ENCODE results near the gene TEAD2. TPM values are rescaled to one million over a fixed set of nuclear protein-coding genes. Genes with fewer than 3 reads are reported as not detected.

TEAD2 gene
- total and polyA plus RNA-seq, 2 donors (not counting 1 experiment from before 2014, with no cell fraction given), result 5.8 to 12.0 TPM

GRCh38 chr19:49357186-49357585 lies 5.0 kb downstream of the TEAD2 start:
- H3K4me1 Mint-ChIP-seq, result peaks cover 78% of the 10 kb centered on the region
- no peaks in the 10 kb centered on the region for H3K9me3 Mint-ChIP-seq (ENCODE audit: insufficient read depth)
- H3K27me3 Mint-ChIP-seq, result no peaks in the 10 kb centered on the region
- ChIA-PET CTCF (interaction anchor here (0.7 to 2.1 kb wide), 7 partner anchors 12 to 364 kb away, joined by 3 to 6 read pairs (median 4); partner anchors contain the start of genes FLT3LG and GYS1), POLR2A (interaction anchor here (0.6 to 1.4 kb wide), 7 partner anchors 9 to 131 kb away, joined by 3 to 20 read pairs (median 6); partner anchors contain the start of gene CD37)
- DNase-seq (peak; percentile 69), ATAC-seq (ENCODE audit: low read depth) (peak; percentile 50)
- Histone ChIP-seq H3K79me2 (ENCODE audit: control insufficient read depth, insufficient read depth, low read length) (no peaks in the 10 kb centered on the region), H3K27ac (ENCODE audit: low read length in 2 of 2) (peak overlapping the region; percentile 19 to 44), H4K20me1 (ENCODE audit: control insufficient read depth, insufficient read depth, low read length, poor library complexity, severe bottlenecking) (no peaks in the 10 kb centered on the region), H3K4me3 (ENCODE audit: control extremely low read depth in 1 of 5, extremely low read depth in 1 of 5, insufficient read depth in 1 of 5, low read depth in 2 of 5, low read length in 4 of 5) (peak overlapping the region in 4 of 5 experiments; percentile 9 to 54 (median 38)), H3K9ac (ENCODE audit: low read length) (peak overlapping the region; percentile 48), H3K4me2 (replicated peaks; ENCODE audit: low read depth, low read length, poor library complexity, severe bottlenecking) (peak overlapping the region; percentile 71), H3K36me3 (replicated peaks in 1 of 2; ENCODE audit: control extremely low read depth in 1 of 2, control insufficient read depth in 1 of 2, extremely low read depth in 1 of 2, insufficient read depth in 2 of 2, low read length in 1 of 2) (no peaks in the 10 kb centered on the region), H3K9me3 (ENCODE audit: control extremely low read depth in 1 of 3, control insufficient read depth in 2 of 3, insufficient read depth in 1 of 3, low read length in 2 of 3) (no peaks in the 10 kb centered on the region), H2AFZ (ENCODE audit: insufficient read depth, low read depth, low read length, poor library complexity, severe bottlenecking) (peak overlapping the region; percentile 36), H3K4me1 (ENCODE audit: control insufficient read depth in 2 of 2, insufficient read depth in 2 of 2, low read length in 2 of 2) (peaks cover 53 to 72% of the 10 kb centered on the region in 2 donors), H3K27me3 (replicated peaks in 1 of 4; ENCODE audit: control extremely low read depth in 1 of 4, control insufficient read depth in 3 of 4, insufficient read depth in 4 of 4, low read length in 3 of 4) (peaks cover 0 to 4% (median 0%) of the 10 kb centered on the region in 4 experiments)
- H3K4me3 Mint-ChIP-seq, result peak overlapping the region; percentile 74
- TF ChIP-seq EZH2 (IDR thresholded peaks at IDR 0.05; ENCODE audit: borderline replicate concordance, insufficient read depth, low read depth, low read length, poor library complexity, severe bottlenecking), result no peak
- no peak for TF ChIP-seq CTCF (IDR thresholded peaks at IDR 0.05)
- H3K27ac Mint-ChIP-seq, result peak overlapping the region; percentile 89
- intact Hi-C loops (cut with micrococcal nuclease), result no loop called here
- 39% methylated on average over 9 of the region's 9 CpGs for WGBS (ENCODE audit: insufficient coverage)

- no peaks in the 10 kb centered on the region for H4K20me1 ChIP-seq (ENCODE audit: control insufficient read depth, insufficient read depth, low read length, poor library complexity, severe bottlenecking)
- H3K79me2 ChIP-seq (ENCODE audit: control insufficient read depth, insufficient read depth, low read length), result no peaks in the 10 kb centered on the region
- no peak overlapping the region for H2AFZ ChIP-seq (ENCODE audit: insufficient read depth, low read depth, low read length, poor library complexity, severe bottlenecking)
- H3K4me2 ChIP-seq (replicated peaks; ENCODE audit: low read depth, low read length, poor library complexity, severe bottlenecking), result peak overlapping the region; percentile 71
- ATAC-seq (ENCODE audit: low read depth), result no peak
- H3K4me1 ChIP-seq (ENCODE audit: control insufficient read depth in 2 of 2, insufficient read depth in 2 of 2, low read length in 2 of 2), result peaks cover 45 to 64% of the 10 kb centered on the region in 2 donors
- H3K4me3 ChIP-seq (ENCODE audit: control extremely low read depth in 1 of 5, extremely low read depth in 1 of 5, insufficient read depth in 1 of 5, low read depth in 2 of 5, low read length in 4 of 5), result peak overlapping the region in 3 of 5 experiments; percentile 31 to 54 (median 47)
- no peaks in the 10 kb centered on the region for H3K9me3 ChIP-seq (ENCODE audit: control extremely low read depth in 1 of 3, control insufficient read depth in 2 of 3, insufficient read depth in 1 of 3, low read length in 2 of 3)
- ChIA-PET POLR2A (interaction anchor here (0.6 to 4.5 kb wide), 3 partner anchors 11 to 34 kb away, joined by 3 to 33 read pairs (median 3); no protein-coding TSS in a partner anchor), CTCF (no interaction called here)
- H3K27me3 ChIP-seq (replicated peaks in 1 of 4; ENCODE audit: control extremely low read depth in 1 of 4, control insufficient read depth in 3 of 4, insufficient read depth in 4 of 4, low read length in 3 of 4), result peaks cover 0 to under 1% (median 0%) of the 10 kb centered on the region in 4 experiments
- H3K36me3 ChIP-seq (replicated peaks in 1 of 2; ENCODE audit: control extremely low read depth in 1 of 2, control insufficient read depth in 1 of 2, extremely low read depth in 1 of 2, insufficient read depth in 2 of 2, low read length in 1 of 2), result no peaks in the 10 kb centered on the region
- H3K4me1 Mint-ChIP-seq, result peaks cover 71% of the 10 kb centered on the region
- no peak for TF ChIP-seq CTCF (IDR thresholded peaks at IDR 0.05)
- no peak for TF ChIP-seq EZH2 (IDR thresholded peaks at IDR 0.05; ENCODE audit: borderline replicate concordance, insufficient read depth, low read depth, low read length, poor library complexity, severe bottlenecking)
- peak overlapping the region in 1 of 2 donors; percentile 29 for H3K27ac ChIP-seq (ENCODE audit: low read length in 2 of 2)
- H3K27me3 Mint-ChIP-seq, result no peaks in the 10 kb centered on the region
- 73% methylated on average over 3 of the region's 7 CpGs for WGBS (ENCODE audit: insufficient coverage)
- intact Hi-C loops (cut with micrococcal nuclease), result no loop called here
- H3K4me3 Mint-ChIP-seq, result peak overlapping the region; percentile 74
- no peaks in the 10 kb centered on the region for H3K9me3 Mint-ChIP-seq (ENCODE audit: insufficient read depth)
- H3K27ac Mint-ChIP-seq, result peak overlapping the region; percentile 89
- DNase-seq, result no peak
- peak overlapping the region; percentile 48 for H3K9ac ChIP-seq (ENCODE audit: low read length)
Observed at GRCh38 chr19:49356382-49356781, 5.8 kb downstream of the TEAD2 start.

All from B cell (primary cell).